HG03521 (cell line): ENCODE results near the gene RPL10.
"Not testable (repeated sequence)": the region's sequence is repeated elsewhere in the genome, so short reads cannot be mapped to it uniquely, and the experiment has no call there.

Experiments used
- ATAC-seq: cut with Tn5 transposase; IDR thresholded peaks from one replicate; pipeline ENCODE4 v1.9.1; 2021; ENCODE audit warnings: mild to moderate bottlenecking, moderate library complexity; ENCODE audit not compliant: unreplicated experiment

Gene RPL10

GRCh38 chrX:154399527-154400368 is 1.6 kb downstream of the RPL10 start:
- no peak for ATAC-seq

GRCh38 chrX:154400369-154400817 is 2.2 kb downstream of the RPL10 start:
- ATAC-seq = not testable (repeated sequence)

GRCh38 chrX:154401045-154401799 is 3.0 kb downstream of the RPL10 start:
- no peak for ATAC-seq

GRCh38 chrX:154401918-154402621 is 3.9 kb downstream of the RPL10 start:
- ATAC-seq = no peak

- no peak for ATAC-seq
Measured at GRCh38 chrX:154402622-154403127, 4.5 kb downstream of the RPL10 start.

- ATAC-seq = no peak
Measured at GRCh38 chrX:154403192-154403591, 5.0 kb downstream of the RPL10 start.

- no peak for ATAC-seq
Measured at GRCh38 chrX:154403858-154404257, 5.7 kb downstream of the RPL10 start.

- no peak for ATAC-seq
Measured at GRCh38 chrX:154404625-154405192, 6.5 kb downstream of the RPL10 start.

- no peak for ATAC-seq
Measured at GRCh38 chrX:154408659-154409221, 10.6 kb downstream of the RPL10 start.

GRCh38 chrX:154409222-154409871 is 11.2 kb downstream of the RPL10 start, which contains the start of gene DNASE1L1:
DNASE1L1 (minus strand) TSS chrX:154409254; CDS start chrX:154405568, 3,686 bp downstream.
- ATAC-seq = no peak

GRCh38 chrX:154411981-154412340 is 13.8 kb downstream of the RPL10 start:
- peak; percentile 51 for ATAC-seq

GRCh38 chrX:154412468-154412867 is 14.3 kb downstream of the RPL10 start:
- no peak for ATAC-seq

GRCh38 chrX:154413142-154413541 is 15.0 kb downstream of the RPL10 start:
- ATAC-seq = no peak

GRCh38 chrX:154417157-154417556 is 19.0 kb downstream of the RPL10 start:
- ATAC-seq = no peak

GRCh38 chrX:154419189-154419588 is 21.0 kb downstream of the RPL10 start:
- ATAC-seq = no peak

- no peak for ATAC-seq
Measured at GRCh38 chrX:154419688-154420401, 21.7 kb downstream of the RPL10 start.

- ATAC-seq = no peak
Measured at GRCh38 chrX:154420402-154420756, 22.2 kb downstream of the RPL10 start.

GRCh38 chrX:154426916-154427770 is 29.0 kb downstream of the RPL10 start:
- ATAC-seq = no peak
